ENCODE data around the gene TOMM70. TPM values are rescaled to one million over a fixed set of nuclear protein-coding genes. Genes with fewer than 3 reads are reported as not detected.
A peak's percentile ranks its signal among the peaks of the same experiment; 100 is the strongest.

The TOMM70 gene
- total and polyA plus RNA-seq, 10 of the 15 experiments (the other 5 are each of a cell fraction or from before 2014, with no cell fraction given) = 12.7 to 64.1 (median 41.3) TPM

GRCh38 chr3:100334488-100335351, 66.2 kb downstream of the TOMM70 start, which contains the start of gene NIT2 (continued):
- TF ChIP-seq IRF5 (IDR thresholded peaks at IDR 0.05; ENCODE audit: borderline replicate concordance) (no peak), SKIL (IDR thresholded peaks at IDR 0.05; ENCODE audit: low read depth, poor library complexity, severe bottlenecking) (no peak), ZBTB40 (IDR thresholded peaks at IDR 0.05; ENCODE audit: borderline replicate concordance) (no peak), CBFB (IDR thresholded peaks at IDR 0.05; ENCODE audit: low read depth) (no peak), HDGF (IDR thresholded peaks at IDR 0.05) (peak; percentile 48; the same call in 1 of the 2 replicates), PBX3 (IDR thresholded peaks at IDR 0.05; ENCODE audit: insufficient replicate concordance, low read depth, low read length) (peak; percentile 21), GATAD2B (conservative IDR thresholded peaks at IDR 0.05; ENCODE audit: low read depth) (peak; percentile 92), HSF1 (IDR thresholded peaks at IDR 0.05; ENCODE audit: low read depth, low read length) (no peak), CTCF (IDR thresholded peaks at IDR 0.05 in 2 of 3, conservative IDR thresholded peaks at IDR 0.05 in 1 of 3; ENCODE audit: control insufficient read depth in 2 of 3, extremely low read depth in 1 of 3, insufficient read depth in 1 of 3, low read depth in 3 of 3, low read length in 3 of 3) (no peak; a peak in 1 of 6 replicates), RBBP5 (conservative IDR thresholded peaks at IDR 0.05) (no peak), NFYA (IDR thresholded peaks at IDR 0.05; ENCODE audit: borderline replicate concordance, low read depth, low read length) (no peak), TCF3 (IDR thresholded peaks at IDR 0.05; ENCODE audit: borderline replicate concordance, insufficient read depth, low read depth, low read length) (peak; percentile 82; the same call in 1 of the 2 replicates), POLR2AphosphoS5 (IDR thresholded peaks at IDR 0.05; ENCODE audit: low read length) (peak; percentile 83), CREB1 (IDR thresholded peaks at IDR 0.05; ENCODE audit: low read depth) (peak; percentile 62), NRF1 (conservative IDR thresholded peaks at IDR 0.05; ENCODE audit: low read depth, low read length) (no peak)
